SK-N-SH (cell line): ENCODE data around the gene PHKA2. TPM values are rescaled to one million over a fixed set of nuclear protein-coding genes. Genes with fewer than 3 reads are reported as not detected.

ENCODE experiments used
- CTCF ChIA-PET: fragments of 300-600, 350-600 bp; formaldehyde crosslinking; extraction: SDS; loops from one replicate; lab custom pipeline; 2021; lab: Yijun Ruan, JAX
- POLR2A ChIA-PET: fragments of 350-600 bp; sonication (Branson Sonifier 250); formaldehyde crosslinking; extraction: SDS; loops from one replicate; lab custom pipeline; 2020; ENCODE audit warnings: antibody characterized with exemption, inconsistent platforms; lab: Yijun Ruan, JAX
- DNase-seq: peaks from one replicate; pipeline ENCODE4 v3.0.0; 2012
- H2AFZ ChIP-seq: fragments of 200-600 bp; sonication (generic); 2 replicates; pipeline ENCODE4 v1.8.1; 2016; ENCODE audit warnings: antibody characterized with exemption, mild to moderate bottlenecking, low read depth
- H3F3A ChIP-seq: fragments of 200-600 bp; sonication (generic); replicated peaks from 2 replicates; pipeline ENCODE3; 2016; ENCODE audit warnings: antibody characterized with exemption, mild to moderate bottlenecking; ENCODE audit not compliant: insufficient read depth
- H3K27ac ChIP-seq, 2 experiments: fragments of 200-500 bp in 1 of 2; fragments of 200-600 bp in 1 of 2; sonication (Bioruptor generic) in 1 of 2; sonication (generic), shearing (Covaris generic) in 1 of 2; 2 replicates each; pipeline versions ENCODE4 v1.5.1 to v1.6.1; 2014 to 2016; ENCODE audit warnings: low read depth in 2 of 2, inconsistent platforms in 1 of 2, low read length in 1 of 2, mild to moderate bottlenecking in 1 of 2, mixed read lengths in 1 of 2
- H3K27me3 ChIP-seq: fragments of 200-600 bp; sonication (generic), shearing (Covaris generic); 2 replicates; pipeline ENCODE4 v1.6.1; 2016; ENCODE audit warnings: mixed run types; ENCODE audit not compliant: insufficient read depth
- H3K36me3 ChIP-seq, 2 experiments: fragments of 200-500 bp in 1 of 2; fragments of 200-600 bp in 1 of 2; sonication (Bioruptor generic) in 1 of 2; sonication (generic) in 1 of 2; replicated peaks in 1 of 2; 2 replicates each; pipeline versions ENCODE3 to v1.5.1; 2014 to 2016; ENCODE audit warnings: low read length in 1 of 2, mild to moderate bottlenecking in 1 of 2; ENCODE audit not compliant: insufficient read depth in 2 of 2, control insufficient read depth in 1 of 2
- H3K4me1 ChIP-seq, 2 experiments: fragments of 200-500 bp in 1 of 2; fragments of 200-600 bp in 1 of 2; sonication (Bioruptor generic) in 1 of 2; sonication (generic), shearing (Covaris generic) in 1 of 2; 2 replicates each; pipeline versions ENCODE4 v1.5.1 to v1.6.1; 2014 to 2016; ENCODE audit warnings: low read depth in 1 of 2, low read length in 1 of 2, mixed run types in 1 of 2; ENCODE audit not compliant: insufficient read depth in 2 of 2, control insufficient read depth in 1 of 2
- H3K4me2 ChIP-seq: fragments of 200-600 bp; sonication (generic), shearing (Covaris generic); 2 replicates; pipeline ENCODE4 v1.6.1; 2017; ENCODE audit warnings: mixed run types
- H3K4me3 ChIP-seq, 2 experiments: fragments of 200-500 bp in 1 of 2; fragments of 200-600 bp in 1 of 2; sonication (Bioruptor generic) in 1 of 2; sonication (generic), shearing (Covaris generic) in 1 of 2; 2 replicates each; pipeline versions ENCODE4 v1.5.1 to v1.8.1; 2014 to 2016; ENCODE audit warnings: low read depth in 2 of 2, inconsistent platforms in 1 of 2, low read length in 1 of 2, mild to moderate bottlenecking in 1 of 2, mixed read lengths in 1 of 2, moderate library complexity in 1 of 2
- H3K79me2 ChIP-seq: fragments of 200-600 bp; sonication (generic); 2 replicates; pipeline ENCODE4 v1.8.1; 2017; ENCODE audit warnings: mild to moderate bottlenecking; ENCODE audit not compliant: insufficient read depth
- H3K9ac ChIP-seq: fragments of 200-600 bp; sonication (generic); 2 replicates; pipeline ENCODE4 v1.6.1; 2017; ENCODE audit warnings: mixed run types
- H3K9me2 ChIP-seq: fragments of 200-600 bp; sonication (generic); 2 replicates; pipeline ENCODE4 v1.6.1; 2017; ENCODE audit warnings: mixed run types
- H3K9me3 ChIP-seq: fragments of 200-600 bp; sonication (generic); 2 replicates; pipeline ENCODE4 v1.6.1; 2017; ENCODE audit warnings: mixed run types, mild to moderate bottlenecking, moderate library complexity
- H4K20me1 ChIP-seq: fragments of 200-600 bp; sonication (generic); 2 replicates; pipeline ENCODE4 v1.6.1; 2017; ENCODE audit warnings: mild to moderate bottlenecking, mixed run types; ENCODE audit not compliant: insufficient read depth
- CHD2 ChIP-seq: fragments of 150-350 bp; IDR thresholded peaks from 2 replicates; pipeline ENCODE4 v1.6.1; 2018; ENCODE audit warnings: low read length; ENCODE audit not compliant: partially characterized antibody
- ELF1 ChIP-seq: IDR thresholded peaks from 2 replicates; pipeline ENCODE4 v1.4.0; 2012
- EP300 ChIP-seq, 2 experiments: IDR thresholded peaks; 2 replicates each; pipeline versions ENCODE4 v1.4.0 to v1.6.1; 2012; ENCODE audit warnings: borderline replicate concordance in 1 of 2, low read depth in 1 of 2, low read length in 1 of 2
- FOSL2 ChIP-seq: IDR thresholded peaks from 2 replicates; pipeline ENCODE4 v1.4.0; 2012; ENCODE audit warnings: low read depth, mild to moderate bottlenecking, moderate library complexity, borderline replicate concordance
- FOXM1 ChIP-seq: IDR thresholded peaks from 2 replicates; pipeline ENCODE4 v1.4.0; 2012; ENCODE audit warnings: low read depth, mild to moderate bottlenecking
- NRF1 ChIP-seq: IDR thresholded peaks from 2 replicates; pipeline ENCODE4 v1.6.1; 2012; ENCODE audit warnings: low read depth, mild to moderate bottlenecking, low read length
- RAD21 ChIP-seq: IDR thresholded peaks from 2 replicates; pipeline ENCODE4 v1.6.1; 2012; ENCODE audit warnings: mild to moderate bottlenecking, low read length
- RCOR1 ChIP-seq: fragments of 150-350 bp; IDR thresholded peaks from 2 replicates; pipeline ENCODE4 v1.6.1; 2017; ENCODE audit warnings: antibody characterized with exemption, low read length
- RXRA ChIP-seq: IDR thresholded peaks from 2 replicates; pipeline ENCODE4 v1.4.0; 2012; ENCODE audit warnings: low read depth, mild to moderate bottlenecking, borderline replicate concordance
- SIN3A ChIP-seq: IDR thresholded peaks from 2 replicates; pipeline ENCODE4 v1.6.1; 2012; ENCODE audit warnings: low read depth, mild to moderate bottlenecking, low read length, moderate library complexity, borderline replicate concordance
- SMC3 ChIP-seq: IDR thresholded peaks from 2 replicates; pipeline ENCODE4 v1.6.1; 2012; ENCODE audit warnings: low read depth, low read length, improper control_type of control experiment
- TAF1 ChIP-seq: IDR thresholded peaks from 2 replicates; pipeline ENCODE4 v1.6.1; 2012; ENCODE audit warnings: low read depth, mild to moderate bottlenecking, low read length, moderate library complexity, borderline replicate concordance
- TCF12 ChIP-seq: IDR thresholded peaks from 2 replicates; pipeline ENCODE4 v1.4.0; 2012
- WGBS: methylation state at CpG from one replicate; pipeline ENCODE4 v1.1.6; 2017; ENCODE audit warnings: low lambda C conversion rate; 5-methylcytosine and 5-hydroxymethylcytosine counted together
- polyA plus RNA-seq, 3 experiments: library from polyadenylated mRNA; depleted of rRNA; stranded (reverse); fragments of >200 nt; gene quantifications; 2 replicates each; pipeline ENCODE4 v1.2.3, GENCODE V29; 2012
- TF ChIP-seq, protein P1 (sequence below): IDR thresholded peaks from 2 replicates; pipeline ENCODE4 v1.6.1; 2012; ENCODE audit warnings: mild to moderate bottlenecking, low read depth, low read length, moderate library complexity
- TF ChIP-seq, protein P2 (sequence below): IDR thresholded peaks from 2 replicates; pipeline ENCODE4 v1.4.0; 2012; ENCODE audit warnings: low read depth
- TF ChIP-seq, protein P3 (sequence below): IDR thresholded peaks from 2 replicates; pipeline ENCODE4; 2012

PHKA2 gene
- polyA plus RNA-seq, 1 of the 3 experiments (the other 2 are of a cell fraction): 20.5 TPM

DNA sequence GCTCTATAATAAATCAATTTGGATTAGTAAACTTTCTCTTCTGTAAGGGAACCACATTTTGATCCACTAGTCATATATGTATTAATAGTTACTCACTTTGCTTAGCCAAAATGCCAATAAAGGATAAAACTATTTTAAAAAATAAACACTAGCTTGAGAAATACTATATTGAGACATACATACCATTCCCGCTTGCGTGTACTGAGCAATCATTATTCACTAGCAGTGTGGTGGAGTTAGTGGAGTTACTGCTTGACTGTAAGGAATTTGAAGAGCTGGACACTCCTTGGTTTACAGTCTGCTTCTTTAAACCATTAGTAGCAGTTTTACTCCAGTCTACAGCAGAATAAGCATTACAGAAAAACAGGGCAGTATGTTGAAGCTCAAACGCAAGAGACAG is 10.8 kb upstream of the PHKA2 start:
- Histone ChIP-seq H3K4me2 (peak overlapping the region; percentile 14; the same call in 1 of the 2 replicates), H3K79me2 (no peaks in the 10 kb centered on the region), H3F3A (peaks cover 3% of the 10 kb centered on the region), H3K27me3 (no peaks in the 10 kb centered on the region), H3K36me3 (no peaks in the 10 kb centered on the region), H4K20me1 (no peaks in the 10 kb centered on the region), H3K9me3 (no peaks in the 10 kb centered on the region), H3K27ac (peak overlapping the region in 1 of 2 experiments; percentile 71; a peak in 3 of 4 replicates), H3K4me1 (no peaks in the 10 kb centered on the region; a peak in 1 of 4 replicates), H3K9ac (peak overlapping the region; percentile 31; the same call in 1 of the 2 replicates), H3K9me2 (no peaks in the 10 kb centered on the region), H3K4me3 (no peak overlapping the region), H2AFZ (peak overlapping the region; percentile 73; the same call in 1 of the 2 replicates)
- ChIA-PET CTCF (interaction anchor here (2.0 kb wide), 1 partner anchor 339 kb away, joined by 4 read pairs; no protein-coding TSS in a partner anchor), POLR2A (no interaction called here)
- TF ChIP-seq RXRA (no peak), FOXM1 (no peak), ELF1 (no peak), FOSL2 (no peak), RCOR1 (no peak), EP300 (IDR thresholded peaks at IDR 0.05; ENCODE audit: borderline replicate concordance in 1 of 2, low read depth in 1 of 2, low read length in 1 of 2) (no peak), CHD2 (no peak), TCF12 (no peak), SMC3 (no peak), NRF1 (no peak), TAF1 (no peak), SIN3A (no peak), RAD21 (no peak)
- TF ChIP-seq, protein P1, sequence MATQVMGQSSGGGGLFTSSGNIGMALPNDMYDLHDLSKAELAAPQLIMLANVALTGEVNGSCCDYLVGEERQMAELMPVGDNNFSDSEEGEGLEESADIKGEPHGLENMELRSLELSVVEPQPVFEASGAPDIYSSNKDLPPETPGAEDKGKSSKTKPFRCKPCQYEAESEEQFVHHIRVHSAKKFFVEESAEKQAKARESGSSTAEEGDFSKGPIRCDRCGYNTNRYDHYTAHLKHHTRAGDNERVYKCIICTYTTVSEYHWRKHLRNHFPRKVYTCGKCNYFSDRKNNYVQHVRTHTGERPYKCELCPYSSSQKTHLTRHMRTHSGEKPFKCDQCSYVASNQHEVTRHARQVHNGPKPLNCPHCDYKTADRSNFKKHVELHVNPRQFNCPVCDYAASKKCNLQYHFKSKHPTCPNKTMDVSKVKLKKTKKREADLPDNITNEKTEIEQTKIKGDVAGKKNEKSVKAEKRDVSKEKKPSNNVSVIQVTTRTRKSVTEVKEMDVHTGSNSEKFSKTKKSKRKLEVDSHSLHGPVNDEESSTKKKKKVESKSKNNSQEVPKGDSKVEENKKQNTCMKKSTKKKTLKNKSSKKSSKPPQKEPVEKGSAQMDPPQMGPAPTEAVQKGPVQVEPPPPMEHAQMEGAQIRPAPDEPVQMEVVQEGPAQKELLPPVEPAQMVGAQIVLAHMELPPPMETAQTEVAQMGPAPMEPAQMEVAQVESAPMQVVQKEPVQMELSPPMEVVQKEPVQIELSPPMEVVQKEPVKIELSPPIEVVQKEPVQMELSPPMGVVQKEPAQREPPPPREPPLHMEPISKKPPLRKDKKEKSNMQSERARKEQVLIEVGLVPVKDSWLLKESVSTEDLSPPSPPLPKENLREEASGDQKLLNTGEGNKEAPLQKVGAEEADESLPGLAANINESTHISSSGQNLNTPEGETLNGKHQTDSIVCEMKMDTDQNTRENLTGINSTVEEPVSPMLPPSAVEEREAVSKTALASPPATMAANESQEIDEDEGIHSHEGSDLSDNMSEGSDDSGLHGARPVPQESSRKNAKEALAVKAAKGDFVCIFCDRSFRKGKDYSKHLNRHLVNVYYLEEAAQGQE: no peak
- TF ChIP-seq, protein P2, sequence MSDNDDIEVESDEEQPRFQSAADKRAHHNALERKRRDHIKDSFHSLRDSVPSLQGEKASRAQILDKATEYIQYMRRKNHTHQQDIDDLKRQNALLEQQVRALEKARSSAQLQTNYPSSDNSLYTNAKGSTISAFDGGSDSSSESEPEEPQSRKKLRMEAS: no peak
- TF ChIP-seq, protein P3, sequence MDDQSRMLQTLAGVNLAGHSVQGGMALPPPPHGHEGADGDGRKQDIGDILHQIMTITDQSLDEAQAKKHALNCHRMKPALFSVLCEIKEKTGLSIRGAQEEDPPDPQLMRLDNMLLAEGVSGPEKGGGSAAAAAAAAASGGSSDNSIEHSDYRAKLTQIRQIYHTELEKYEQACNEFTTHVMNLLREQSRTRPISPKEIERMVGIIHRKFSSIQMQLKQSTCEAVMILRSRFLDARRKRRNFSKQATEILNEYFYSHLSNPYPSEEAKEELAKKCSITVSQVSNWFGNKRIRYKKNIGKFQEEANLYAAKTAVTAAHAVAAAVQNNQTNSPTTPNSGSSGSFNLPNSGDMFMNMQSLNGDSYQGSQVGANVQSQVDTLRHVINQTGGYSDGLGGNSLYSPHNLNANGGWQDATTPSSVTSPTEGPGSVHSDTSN: no peak
- no peak for DNase-seq
- WGBS: 29% methylated on average over 3 of the region's 3 CpGs
